D721Med (cell line): ENCODE data around the gene SPDYE1.
"Not testable (repeated sequence)": the region's sequence is repeated elsewhere in the genome, so short reads cannot be mapped to it uniquely, and the experiment has no call there.

Source experiments
- DNase-seq: peaks from one replicate; pipeline ENCODE4 v3.0.0; 2011; ENCODE audit warnings: low spot score; ENCODE audit not compliant: insufficient read length
- FAIRE-seq: peaks from 2 replicates; lab custom pipeline; 2011; peaks lifted over from hg19 to GRCh38; lab: Jason Lieb, UNC
- CTCF ChIP-seq: IDR thresholded peaks from 2 replicates; pipeline ENCODE4 v1.5.1; 2012; ENCODE audit warnings: mild to moderate bottlenecking, control low read depth; ENCODE audit not compliant: insufficient read depth; ENCODE audit errors: missing control alignments

The SPDYE1 gene, protein sequence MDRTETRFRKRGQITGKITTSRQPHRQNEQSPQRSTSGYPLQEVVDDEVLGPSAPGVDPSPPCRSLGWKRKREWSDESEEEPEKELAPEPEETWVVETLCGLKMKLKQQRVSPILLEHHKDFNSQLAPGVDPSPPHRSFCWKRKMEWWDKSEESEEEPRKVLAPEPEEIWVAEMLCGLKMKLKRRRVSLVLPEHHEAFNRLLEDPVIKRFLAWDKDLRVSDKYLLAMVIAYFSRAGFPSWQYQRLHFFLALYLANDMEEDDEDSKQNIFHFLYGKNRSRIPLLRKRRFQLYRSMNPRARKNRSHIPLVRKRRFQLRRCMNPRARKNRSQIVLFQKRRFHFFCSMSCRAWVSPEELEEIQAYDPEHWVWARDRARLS

DNA sequence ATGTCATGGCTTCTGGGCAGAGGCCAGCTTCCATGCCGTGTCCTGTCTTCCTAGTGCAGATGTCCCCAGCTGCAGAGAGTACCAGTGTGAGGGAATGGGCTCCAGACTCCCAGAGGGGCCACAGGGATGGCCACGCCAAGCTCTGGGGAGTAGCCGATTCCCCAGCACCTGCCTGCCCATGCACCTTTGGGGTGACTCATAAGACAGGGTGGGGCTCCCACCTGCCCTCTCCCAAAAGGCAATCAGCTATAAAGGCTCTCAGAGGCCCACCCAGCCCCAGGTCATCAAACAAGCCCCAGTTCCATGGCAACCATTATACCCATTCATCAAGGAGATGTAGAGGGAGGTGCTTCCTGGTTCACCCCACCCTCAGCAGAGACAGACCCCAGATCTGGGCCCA, at the start of gene SPDYE1:
TSS of gene SPDYE1 (plus strand) at position 366 of the 400 bp plus-strand sequence. CDS start 2,053 bp downstream, outside the sequence.
- FAIRE-seq, DNase-seq: not testable (repeated sequence)

DNA sequence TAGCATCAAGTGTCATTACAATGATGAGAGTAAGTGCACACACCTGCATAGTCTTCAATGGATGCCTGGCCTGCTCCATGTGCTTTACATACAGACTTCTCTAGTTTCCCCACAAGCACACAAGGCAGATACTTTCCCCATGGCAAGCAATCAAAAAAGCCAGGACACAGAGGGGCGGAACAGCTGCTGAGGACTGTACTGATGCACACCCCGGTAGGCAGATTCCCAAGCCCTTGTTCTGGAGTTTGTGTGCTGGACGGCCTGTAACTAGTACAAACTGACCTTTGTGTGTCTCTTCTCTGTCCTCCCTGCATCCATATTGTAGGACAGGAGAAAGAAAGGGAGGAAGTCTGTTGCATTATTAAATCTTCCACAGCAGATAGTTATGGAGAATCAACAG, 45.7 kb upstream of the SPDYE1 start:
- FAIRE-seq (no peak), DNase-seq (no peak)
- no peak for TF ChIP-seq CTCF

- FAIRE-seq: no peak
- DNase-seq: no peak
- TF ChIP-seq CTCF: no peak
These were observed 44.6 kb upstream of the SPDYE1 start for GRCh38 chr7:43953071-43953470.

GRCh38 chr7:43954524-43955228, 43.0 kb upstream of the SPDYE1 start:
- FAIRE-seq: peak; percentile 90
- DNase-seq: peak; percentile 53
- peak; percentile 84 for TF ChIP-seq CTCF

GRCh38 chr7:43956027-43956426, 41.7 kb upstream of the SPDYE1 start:
- TF ChIP-seq CTCF: no peak
- DNase-seq (no peak), FAIRE-seq (no peak)

DNA sequence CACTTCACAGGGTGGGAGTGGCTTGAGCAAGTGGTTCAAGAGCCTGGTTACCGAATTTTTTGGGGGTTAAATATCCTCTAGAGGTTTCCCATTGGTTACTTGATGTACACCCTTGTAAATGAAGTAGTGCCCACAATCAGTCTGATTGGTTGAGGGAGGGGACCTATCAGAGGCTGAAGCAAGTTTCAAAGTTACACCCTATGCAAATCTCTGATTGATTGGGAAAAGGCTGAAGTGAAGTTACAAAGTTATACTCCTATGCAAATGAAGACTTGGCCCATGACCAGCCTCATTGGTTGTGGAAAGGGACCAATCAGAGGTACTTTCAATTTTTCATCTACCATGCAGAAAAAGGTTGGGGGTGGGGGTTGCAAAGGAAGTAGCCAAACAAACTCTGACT, 36.8 kb upstream of the SPDYE1 start:
- no peak for DNase-seq
- no peak for FAIRE-seq
- TF ChIP-seq CTCF: no peak

DNA sequence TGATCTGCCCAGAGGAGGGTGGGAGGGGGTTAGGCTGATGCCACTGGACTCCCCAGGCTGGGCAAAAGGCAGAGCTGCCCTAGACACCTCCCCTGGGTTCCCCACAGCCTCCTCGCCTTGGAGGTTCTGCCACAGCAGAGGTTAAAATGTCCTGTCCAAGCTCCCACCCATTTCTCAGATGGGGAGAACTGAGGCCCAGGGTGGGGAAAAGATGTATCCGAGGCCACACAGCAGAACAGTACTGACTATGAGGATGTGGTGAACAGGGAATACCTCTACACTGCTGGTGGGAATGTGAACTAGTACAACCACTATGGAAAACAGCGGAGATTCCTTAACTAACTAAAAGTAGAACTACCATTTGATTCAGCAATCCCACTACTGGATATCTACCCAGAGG, 31.3 kb upstream of the SPDYE1 start:
- not testable (repeated sequence) for FAIRE-seq

GRCh38 chr7:43968172-43969040, 29.3 kb upstream of the SPDYE1 start:
- not testable (repeated sequence) for FAIRE-seq, DNase-seq

More for the DNA sequence above, 31.3 kb upstream of the SPDYE1 start:
- DNase-seq: not testable (repeated sequence)

DNA sequence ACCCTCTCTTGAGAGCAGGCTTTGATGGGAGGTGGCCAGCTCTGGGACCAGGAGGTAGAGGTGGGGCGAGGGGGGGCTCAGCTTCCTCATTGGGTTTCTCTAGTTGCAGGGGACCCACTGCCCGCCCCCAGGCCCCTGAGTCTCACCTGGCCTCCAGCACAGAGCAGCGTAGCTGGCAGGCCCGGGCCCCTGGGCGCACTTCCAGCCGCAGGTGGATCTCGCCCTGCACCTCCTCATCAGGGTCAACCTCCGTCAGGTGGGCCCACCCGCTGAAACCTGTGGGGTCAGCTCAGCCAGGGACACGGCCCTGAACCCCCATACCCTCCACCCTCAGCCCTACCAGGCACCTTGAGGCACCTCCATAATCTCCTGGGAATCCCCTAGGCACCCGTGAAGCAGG, 28.1 kb upstream of the SPDYE1 start:
- not testable (repeated sequence) for FAIRE-seq, DNase-seq

- not testable (repeated sequence) for FAIRE-seq, DNase-seq
These were observed 27.0 kb upstream of the SPDYE1 start for GRCh38 chr7:43970698-43971097.

DNA sequence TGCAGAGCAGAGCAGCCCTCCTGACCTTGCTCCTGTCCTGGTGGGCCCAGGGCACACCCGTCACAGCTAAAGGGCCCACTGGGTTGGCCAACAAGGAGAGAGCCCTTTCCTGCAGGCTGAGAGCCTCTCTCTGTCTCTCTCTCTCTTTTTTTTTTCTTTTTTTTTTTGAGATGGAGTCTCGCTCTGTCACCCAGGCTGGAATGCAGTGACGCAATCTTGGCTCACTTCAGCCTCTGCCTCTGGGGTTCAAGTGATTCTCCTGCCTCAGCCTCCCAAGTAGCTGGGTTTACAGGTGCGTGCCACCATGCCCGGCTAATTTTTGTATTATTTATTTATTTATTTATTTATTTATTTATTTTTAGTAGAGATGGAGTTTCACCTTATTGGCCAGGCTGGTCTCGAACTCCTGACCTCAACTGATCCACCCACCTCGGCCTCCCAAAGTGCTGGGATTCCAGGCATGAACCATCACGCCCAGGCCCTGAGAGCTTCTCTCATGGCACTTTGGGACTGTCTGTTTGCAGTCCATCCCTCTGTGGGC, 23.6 kb upstream of the SPDYE1 start:
- not testable (repeated sequence) for DNase-seq, FAIRE-seq

DNA sequence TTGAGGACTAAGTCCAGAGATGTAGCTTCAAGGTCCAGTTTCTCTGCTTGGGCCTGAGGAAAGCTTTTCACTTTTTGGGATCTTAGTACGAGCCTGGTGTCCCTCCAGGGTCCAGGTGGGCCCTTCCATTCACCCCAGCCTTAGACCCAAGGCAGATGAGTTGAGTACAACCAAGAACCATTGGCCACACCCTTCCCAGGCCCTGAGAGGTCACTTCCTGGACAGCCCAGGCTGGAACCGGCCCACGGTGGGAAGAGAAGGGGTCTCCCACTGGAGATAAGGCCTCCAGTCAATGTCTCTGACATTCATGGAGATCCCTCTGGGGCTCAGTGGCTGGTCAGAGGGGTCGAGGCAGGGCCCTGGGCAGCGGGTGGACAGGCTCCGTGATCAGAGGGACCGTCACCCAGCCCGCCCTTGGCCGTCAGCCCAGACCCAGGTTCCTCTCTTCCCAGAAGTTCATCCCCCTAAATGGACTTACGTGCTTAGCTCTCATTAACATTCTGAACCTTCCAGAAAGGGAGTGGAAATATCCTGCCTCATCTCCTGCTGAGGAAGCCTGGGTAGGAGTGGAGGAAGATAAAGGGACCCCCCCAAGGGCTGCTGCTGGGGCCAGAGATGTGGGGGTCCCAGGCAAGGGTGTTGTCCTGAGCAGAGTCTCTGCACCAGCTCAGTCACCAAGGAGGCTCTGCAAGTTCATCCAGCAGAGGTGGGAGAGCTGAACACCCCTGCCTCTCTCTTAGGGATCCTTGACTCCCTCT, 22.8 kb upstream of the SPDYE1 start:
- not testable (repeated sequence) for FAIRE-seq, DNase-seq
